Karpas-422 (cell line): ENCODE data around the gene IL10RA. TPM values are rescaled to one million over a fixed set of nuclear protein-coding genes. Genes with fewer than 3 reads are reported as not detected.

Experiments
- DNase-seq: peaks from one replicate; pipeline ENCODE4 v3.0.0-alpha.2; 2015
- H2AFZ ChIP-seq: fragments of 200-600 bp; sonication (generic); 2 replicates; pipeline ENCODE4 v1.6.1; 2014; ENCODE audit warnings: antibody characterized with exemption, low read length, mixed read lengths
- H3K27ac ChIP-seq: fragments of 200-600 bp; sonication (generic); 2 replicates; pipeline ENCODE4 v1.5.1; 2014; ENCODE audit warnings: mild to moderate bottlenecking, low read length, moderate library complexity
- H3K27me3 ChIP-seq: fragments of 200-600 bp; sonication (generic); 2 replicates; pipeline ENCODE4 v1.6.1; 2014; ENCODE audit warnings: low read length, mixed read lengths
- H3K36me3 ChIP-seq: fragments of 200-600 bp; sonication (generic); 2 replicates; pipeline ENCODE4 v1.6.1; 2014; ENCODE audit warnings: low read length, mixed read lengths; ENCODE audit not compliant: insufficient read depth
- H3K4me1 ChIP-seq: fragments of 200-600 bp; sonication (generic); 2 replicates; pipeline ENCODE4 v1.6.1; 2014; ENCODE audit warnings: mild to moderate bottlenecking, low read length, mixed read lengths
- H3K4me2 ChIP-seq: fragments of 200-600 bp; sonication (generic); 2 replicates; pipeline ENCODE4 v1.6.1; 2014; ENCODE audit warnings: low read length, low read depth, mild to moderate bottlenecking; ENCODE audit not compliant: poor library complexity, severe bottlenecking
- H3K4me3 ChIP-seq: fragments of 200-600 bp; sonication (generic); 2 replicates; pipeline ENCODE4 v1.5.1; 2014; ENCODE audit warnings: mild to moderate bottlenecking, antibody characterized with exemption, low read length, mixed read lengths
- H3K79me2 ChIP-seq: fragments of 200-600 bp; sonication (generic); 2 replicates; pipeline ENCODE4 v1.6.1; 2014; ENCODE audit warnings: mild to moderate bottlenecking, low read length, mixed read lengths
- H3K9ac ChIP-seq: fragments of 200-600 bp; sonication (generic); 2 replicates; pipeline ENCODE4 v1.6.0; 2014; ENCODE audit warnings: low read length
- H3K9me2 ChIP-seq: fragments of 200-600 bp; sonication (generic), shearing (Covaris generic); replicated peaks from 2 replicates; pipeline ENCODE4 v1.6.0; 2014; ENCODE audit warnings: mild to moderate bottlenecking, low read length, moderate library complexity; ENCODE audit not compliant: insufficient read depth
- H3K9me3 ChIP-seq: fragments of 300-700, 200-600 bp; sonication (generic); 2 replicates; pipeline ENCODE4 v1.6.1; 2014; ENCODE audit warnings: low read length, mixed read lengths
- H4K20me1 ChIP-seq: fragments of 200-600 bp; sonication (generic); 2 replicates; pipeline ENCODE4 v1.6.1; 2014; ENCODE audit warnings: mild to moderate bottlenecking, antibody characterized with exemption, low read length, low read depth; ENCODE audit not compliant: insufficient read depth
- total RNA-seq: library from RNA; depleted of rRNA; stranded (reverse); fragments of >200 nt; shearing (Covaris generic); gene quantifications from 2 replicates; pipeline ENCODE4 v1.2.3, GENCODE V29; 2014; ENCODE audit warnings: low replicate concordance

The IL10RA gene
- total RNA-seq, 1 experiment from 2014 or later: 25.5 TPM

DNA sequence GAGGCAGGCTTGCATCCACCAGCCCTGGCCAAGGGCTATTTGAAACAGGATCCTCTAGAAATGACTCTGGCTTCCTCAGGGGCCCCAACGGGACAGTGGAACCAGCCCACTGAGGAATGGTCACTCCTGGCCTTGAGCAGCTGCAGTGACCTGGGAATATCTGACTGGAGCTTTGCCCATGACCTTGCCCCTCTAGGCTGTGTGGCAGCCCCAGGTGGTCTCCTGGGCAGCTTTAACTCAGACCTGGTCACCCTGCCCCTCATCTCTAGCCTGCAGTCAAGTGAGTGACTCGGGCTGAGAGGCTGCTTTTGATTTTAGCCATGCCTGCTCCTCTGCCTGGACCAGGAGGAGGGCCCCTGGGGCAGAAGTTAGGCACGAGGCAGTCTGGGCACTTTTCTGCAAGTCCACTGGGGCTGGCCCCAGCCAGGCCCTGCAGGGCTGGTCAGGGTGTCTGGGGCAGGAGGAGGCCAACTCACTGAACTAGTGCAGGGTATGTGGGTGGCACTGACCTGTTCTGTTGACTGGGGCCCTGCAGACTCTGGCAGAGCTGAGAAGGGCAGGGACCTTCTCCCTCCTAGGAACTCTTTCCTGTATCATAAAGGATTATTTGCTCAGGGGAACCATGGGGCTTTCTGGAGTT lies 13.3 kb downstream of the IL10RA start:
- Histone ChIP-seq H3K4me1 (peaks cover 27% of the 10 kb centered on the region), H4K20me1 (no peaks in the 10 kb centered on the region), H3K4me2 (no peak overlapping the region)

GRCh38 chr11:118000067-118000849 lies 14.1 kb downstream of the IL10RA start:
- Histone ChIP-seq H3K4me3 (no peak overlapping the region), H3K27me3 (no peaks in the 10 kb centered on the region), H3K9me2 (no peaks in the 10 kb centered on the region), H3K9me3 (no peaks in the 10 kb centered on the region), H3K27ac (no peak overlapping the region), H3K4me2 (no peak overlapping the region), H2AFZ (no peak overlapping the region), H3K79me2 (no peaks in the 10 kb centered on the region), H3K36me3 (peaks cover 1% of the 10 kb centered on the region), H3K9ac (no peak overlapping the region), H4K20me1 (no peaks in the 10 kb centered on the region), H3K4me1 (peaks cover 34% of the 10 kb centered on the region)
- no peak for DNase-seq

More for the DNA sequence above, 13.3 kb downstream of the IL10RA start:
- H3K79me2 ChIP-seq: no peaks in the 10 kb centered on the region
- DNase-seq: no peak
- no peaks in the 10 kb centered on the region for H3K27me3 ChIP-seq
- H2AFZ ChIP-seq: no peak overlapping the region
- H3K4me3 ChIP-seq: no peak overlapping the region
- H3K9ac ChIP-seq: no peak overlapping the region
- peaks cover 8% of the 10 kb centered on the region for H3K36me3 ChIP-seq
- no peaks in the 10 kb centered on the region for H3K9me3 ChIP-seq
- H3K9me2 ChIP-seq: no peaks in the 10 kb centered on the region
- no peak overlapping the region for H3K27ac ChIP-seq

GRCh38 chr11:118000850-118001228 lies 14.6 kb downstream of the IL10RA start:
- Histone ChIP-seq H3K4me2 (no peak overlapping the region), H3K9me2 (no peaks in the 10 kb centered on the region), H4K20me1 (no peaks in the 10 kb centered on the region), H3K4me1 (peaks cover 40% of the 10 kb centered on the region), H3K9me3 (no peaks in the 10 kb centered on the region), H2AFZ (no peak overlapping the region), H3K79me2 (no peaks in the 10 kb centered on the region), H3K27ac (no peak overlapping the region; the same call in 1 of the 2 replicates), H3K36me3 (no peaks in the 10 kb centered on the region; the same call in 1 of the 2 replicates), H3K27me3 (no peaks in the 10 kb centered on the region), H3K4me3 (no peak overlapping the region), H3K9ac (no peak overlapping the region)
- no peak for DNase-seq

GRCh38 chr11:118001494-118001971 lies 15.3 kb downstream of the IL10RA start:
- H3K27me3 ChIP-seq: no peaks in the 10 kb centered on the region
- H3K4me1 ChIP-seq: peaks cover 47% of the 10 kb centered on the region
- H3K36me3 ChIP-seq: no peaks in the 10 kb centered on the region; the same call in 1 of the 2 replicates
- no peak overlapping the region for H3K27ac ChIP-seq
- no peak overlapping the region for H3K9ac ChIP-seq
- H3K4me3 ChIP-seq: no peak overlapping the region
- no peak overlapping the region for H3K4me2 ChIP-seq
- no peaks in the 10 kb centered on the region for H3K9me3 ChIP-seq
- no peak overlapping the region for H2AFZ ChIP-seq
- H3K79me2 ChIP-seq: no peaks in the 10 kb centered on the region
- peak; percentile 40 for DNase-seq
- no peaks in the 10 kb centered on the region for H3K9me2 ChIP-seq
- H4K20me1 ChIP-seq: no peaks in the 10 kb centered on the region

DNA sequence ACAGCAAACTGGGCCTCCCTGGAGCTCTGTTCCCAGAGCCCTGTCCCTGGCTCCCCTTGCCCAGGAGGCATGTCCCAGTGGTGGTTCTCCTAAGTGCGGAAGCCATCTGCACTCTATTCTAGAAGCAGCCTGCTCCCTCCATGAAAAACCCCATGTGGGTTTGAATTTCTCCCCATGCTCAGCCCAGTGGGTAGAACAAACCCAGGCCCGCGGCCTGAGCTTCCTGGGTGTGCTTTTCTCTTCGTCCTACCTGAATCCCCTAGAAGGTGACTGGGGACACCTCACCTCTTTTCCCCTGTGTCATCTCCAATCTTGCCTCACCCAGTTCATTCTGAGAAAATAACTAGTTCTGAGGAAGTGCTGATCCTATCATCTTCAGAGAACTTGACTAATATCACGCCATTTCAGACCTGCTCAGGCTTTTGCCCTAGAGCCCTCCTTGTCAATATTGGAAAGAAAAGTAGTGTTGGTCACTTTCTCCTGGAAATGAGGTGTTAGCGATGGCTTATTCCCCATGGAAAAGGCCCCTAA lies 15.9 kb downstream of the IL10RA start:
- Histone ChIP-seq H3K9me3 (no peaks in the 10 kb centered on the region), H3K9ac (0 out of 2 replicates have a peak overlapping the region, but pooled peaks have one; percentile 9), H3K36me3 (no peaks in the 10 kb centered on the region; the same call in 1 of the 2 replicates), H3K27me3 (no peaks in the 10 kb centered on the region), H3K9me2 (no peaks in the 10 kb centered on the region), H4K20me1 (no peaks in the 10 kb centered on the region), H3K27ac (peak overlapping the region; percentile 57), H3K4me3 (no peak overlapping the region), H3K4me1 (peaks cover 52% of the 10 kb centered on the region), H3K79me2 (no peaks in the 10 kb centered on the region), H2AFZ (0 out of 2 replicates have a peak overlapping the region, but pooled peaks have one; percentile 8), H3K4me2 (no peak overlapping the region)
- DNase-seq: peak; percentile 41

DNA sequence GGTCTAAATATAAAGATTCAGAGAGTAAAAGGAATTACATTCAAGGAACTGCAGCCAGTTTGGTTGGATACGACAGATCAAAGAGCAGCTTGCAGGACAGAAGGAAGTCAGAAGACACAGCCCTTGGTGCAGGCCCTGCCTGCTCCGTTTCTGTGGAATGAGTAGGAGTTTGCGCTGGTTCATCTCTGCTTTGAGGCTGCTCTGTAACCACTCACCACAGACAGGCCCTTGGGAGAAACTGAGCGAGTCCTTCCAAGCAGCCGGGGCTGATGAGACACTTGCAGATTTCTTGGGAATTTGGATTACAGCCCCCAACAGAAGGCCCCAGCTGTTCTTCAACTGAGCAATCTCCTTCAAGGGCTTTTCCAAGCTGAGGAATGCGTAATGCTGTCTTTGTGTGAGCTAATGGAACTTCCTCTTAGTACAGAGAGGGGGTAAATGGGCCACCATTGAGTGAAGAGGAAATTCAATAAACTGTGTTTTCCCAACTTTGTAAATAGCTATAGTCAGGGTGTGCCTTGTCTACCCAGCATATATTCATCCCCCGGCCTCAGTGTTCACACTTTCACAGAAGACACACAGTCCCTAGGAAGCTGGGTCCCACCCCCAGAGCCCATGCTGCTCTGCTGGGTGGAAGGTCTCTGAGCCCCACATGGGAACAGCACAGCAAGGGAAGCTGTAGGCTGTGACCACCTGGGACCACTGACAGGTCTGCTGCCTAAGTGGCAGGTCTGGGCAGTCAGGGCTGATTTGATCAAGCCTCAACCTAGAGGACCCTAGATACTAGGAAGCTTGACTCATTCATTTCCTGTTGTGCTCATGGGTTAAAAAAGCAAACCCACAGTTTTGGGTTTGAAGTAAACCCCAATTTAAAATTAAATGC lies 16.6 kb downstream of the IL10RA start:
- H3K4me3 ChIP-seq: no peak overlapping the region

DNA sequence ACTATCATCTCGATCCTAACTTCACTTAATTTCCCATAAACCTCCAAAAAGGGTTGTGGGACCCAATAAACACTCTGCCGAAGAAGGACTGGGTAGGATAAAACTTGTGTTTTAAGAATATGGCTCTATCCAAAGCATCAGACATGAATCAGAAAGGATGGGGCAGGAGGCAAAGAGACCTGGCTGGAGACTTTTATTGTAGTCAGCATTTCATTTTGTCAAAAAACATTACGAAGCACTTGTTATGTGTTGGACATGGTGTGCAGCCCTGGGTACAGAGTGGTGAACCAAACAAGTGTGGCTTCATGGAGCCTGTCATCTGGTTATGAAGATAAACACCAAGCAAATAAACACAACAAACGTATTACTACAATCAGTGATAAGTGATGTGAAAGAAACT lies 17.3 kb downstream of the IL10RA start:
- H3K27me3 ChIP-seq: no peaks in the 10 kb centered on the region
- H3K4me1 ChIP-seq: peaks cover 60% of the 10 kb centered on the region
- H3K79me2 ChIP-seq: no peaks in the 10 kb centered on the region
- no peaks in the 10 kb centered on the region for H3K9me3 ChIP-seq
- H2AFZ ChIP-seq: no peak overlapping the region
- no peak overlapping the region for H3K9ac ChIP-seq
- DNase-seq: no peak
- H3K4me2 ChIP-seq: no peak overlapping the region
- peak overlapping the region; percentile 57; the same call in 1 of the 2 replicates for H3K27ac ChIP-seq
- no peaks in the 10 kb centered on the region for H4K20me1 ChIP-seq
- no peaks in the 10 kb centered on the region for H3K36me3 ChIP-seq
- no peaks in the 10 kb centered on the region for H3K9me2 ChIP-seq
- H3K4me3 ChIP-seq: no peak overlapping the region

More for the DNA sequence above, 16.6 kb downstream of the IL10RA start:
- Histone ChIP-seq H3K9me3 (no peaks in the 10 kb centered on the region), H3K36me3 (no peaks in the 10 kb centered on the region; the same call in 1 of the 2 replicates), H3K79me2 (no peaks in the 10 kb centered on the region), H3K4me2 (no peak overlapping the region), H4K20me1 (no peaks in the 10 kb centered on the region), H3K27ac (peak overlapping the region; percentile 57), H2AFZ (0 out of 2 replicates have a peak overlapping the region, but pooled peaks have one; percentile 8), H3K4me1 (peaks cover 59% of the 10 kb centered on the region), H3K27me3 (no peaks in the 10 kb centered on the region), H3K9me2 (no peaks in the 10 kb centered on the region), H3K9ac (0 out of 2 replicates have a peak overlapping the region, but pooled peaks have one; percentile 9)
- DNase-seq: no peak
